ENCODE measurements around the gene CD38.
"Not testable (repeated sequence)": the region's sequence is repeated elsewhere in the genome, so short reads cannot be mapped to it uniquely, and the experiment has no call there.

CD38 gene

DNA sequence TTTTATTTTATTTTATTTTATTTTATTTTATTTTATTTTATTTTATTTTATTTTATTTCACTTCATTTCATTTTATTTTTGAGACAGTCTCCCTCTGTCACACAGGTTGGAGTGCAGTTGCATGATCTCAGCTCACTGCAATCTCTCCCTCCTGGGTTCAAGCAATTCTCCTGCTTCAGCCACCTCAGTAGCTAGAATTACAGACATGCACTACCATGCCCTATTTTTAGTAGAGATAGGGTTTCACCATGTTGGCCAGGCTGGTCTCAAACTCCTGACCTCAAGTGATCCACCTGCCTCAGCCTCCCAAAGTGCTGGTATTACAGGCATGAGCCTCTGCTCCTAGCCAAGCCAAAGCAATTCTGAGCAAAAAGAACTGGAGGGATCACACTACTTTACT is 24.4 kb downstream of the CD38 start:
- DNase-seq, result not testable (repeated sequence)

DNA sequence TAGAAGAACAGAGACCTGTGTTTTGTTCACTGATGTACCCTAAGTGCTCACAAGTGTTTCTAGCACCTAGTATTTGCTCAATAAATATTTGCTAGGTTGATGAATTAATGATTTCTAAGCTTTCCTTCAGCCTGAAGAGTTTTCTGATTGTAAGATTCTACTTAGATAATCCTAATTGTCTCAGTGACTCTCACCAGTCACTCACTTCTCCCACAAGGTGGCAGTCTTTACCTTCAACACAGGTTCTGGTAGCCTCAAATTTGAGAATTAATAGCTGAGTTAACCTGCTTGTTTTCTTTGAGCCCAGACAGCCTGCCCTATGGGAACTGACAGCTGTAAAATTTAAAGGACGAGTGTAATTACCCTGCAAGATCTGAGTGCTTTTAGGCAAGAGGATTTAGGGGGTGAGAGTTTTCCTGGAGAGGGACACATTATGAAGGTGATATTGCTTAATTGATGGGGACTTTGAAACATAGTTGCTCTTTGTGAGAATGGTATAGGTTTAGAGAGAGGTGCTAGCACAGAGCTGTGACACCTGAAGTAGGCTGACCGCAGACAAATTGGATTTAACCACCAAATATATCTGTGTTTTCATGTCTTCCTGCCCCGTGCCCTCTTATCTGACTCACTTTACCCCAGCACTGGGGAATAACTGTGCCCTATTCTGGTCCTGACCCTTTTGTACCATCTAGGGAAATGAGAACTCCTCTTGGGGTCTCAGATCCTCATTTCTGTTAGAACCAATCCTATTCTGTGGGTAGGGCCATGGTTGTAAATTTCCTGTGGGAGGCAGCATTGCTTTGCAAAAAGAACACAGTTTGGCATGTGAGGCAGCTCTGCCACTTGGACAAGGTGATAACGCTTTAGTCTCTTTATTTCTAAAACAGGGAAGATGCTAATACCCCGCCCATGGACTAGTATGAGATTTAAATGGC is 27.7 kb downstream of the CD38 start:
- peak; percentile 16 to 23 for DNase-seq

DNA sequence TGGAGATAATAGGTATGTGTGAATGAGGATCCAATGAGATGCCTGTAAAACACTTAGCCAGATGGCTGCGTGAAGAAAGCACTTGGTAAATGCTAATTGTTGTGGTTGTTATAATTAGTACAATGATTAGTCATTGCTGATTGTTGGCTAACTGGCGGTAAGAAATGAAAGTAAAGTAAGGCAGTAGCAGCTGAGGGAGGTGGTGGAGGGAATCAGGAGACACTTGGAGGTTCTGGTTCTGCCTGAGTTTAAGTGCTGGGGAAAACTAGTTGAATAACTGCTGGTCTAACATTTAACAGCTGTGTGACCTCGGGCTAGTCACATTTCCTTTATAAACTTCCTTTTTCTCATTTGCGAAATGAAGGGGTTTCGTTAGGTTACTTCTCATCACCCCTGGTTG is 30.9 kb downstream of the CD38 start:
- DNase-seq, result no peak

DNA sequence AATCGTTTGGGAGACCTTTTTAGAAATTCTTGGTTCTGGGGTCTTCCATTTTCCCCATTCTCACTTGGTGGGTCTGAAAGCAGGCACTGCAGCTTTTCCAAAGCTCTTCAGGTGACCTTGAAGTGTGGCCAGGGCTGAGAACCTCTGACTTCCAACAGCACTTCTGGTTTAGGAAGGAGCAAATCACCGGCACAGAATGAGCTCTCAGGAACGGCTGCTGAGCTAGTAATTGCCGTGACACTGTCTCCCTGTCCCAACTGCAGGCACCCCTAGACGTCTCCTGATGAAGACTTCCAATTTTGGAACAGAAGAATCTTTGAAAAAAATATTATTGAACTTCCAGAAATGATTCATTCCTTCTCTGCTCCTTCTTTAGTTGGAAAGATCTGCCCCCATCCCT is 31.3 kb downstream of the CD38 start:
- no peak for DNase-seq

DNA sequence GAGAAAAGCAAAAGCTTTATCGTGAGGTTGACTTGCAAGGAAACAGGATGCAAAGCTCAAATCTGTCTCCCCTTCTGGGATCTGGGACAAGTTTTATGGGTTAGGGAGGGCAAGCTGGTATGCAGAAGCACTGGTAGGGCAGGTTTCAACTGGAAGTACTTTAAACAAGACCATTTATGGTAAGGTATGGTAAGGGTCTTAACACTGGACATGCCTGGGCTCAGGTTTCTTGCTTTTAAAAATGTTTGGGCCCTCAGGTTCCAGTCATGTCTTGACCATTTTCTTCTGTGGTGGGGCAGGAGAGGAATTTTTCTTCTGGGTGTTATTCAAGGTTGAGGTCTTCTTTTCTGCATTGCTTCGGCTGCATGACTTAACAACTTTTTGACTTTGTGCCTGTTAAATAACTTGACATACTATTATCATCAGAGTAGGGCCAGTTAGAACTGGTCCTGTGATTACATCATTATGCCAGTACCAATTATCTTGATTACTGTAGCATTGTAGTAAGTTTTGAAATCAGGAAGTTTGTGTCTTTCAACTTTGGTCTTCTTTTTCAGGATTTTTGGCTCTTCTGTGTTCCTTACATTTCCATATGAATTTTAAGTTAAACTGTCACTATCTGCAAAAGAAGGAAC is 33.7 kb downstream of the CD38 start:
- DNase-seq, result no peak

DNA sequence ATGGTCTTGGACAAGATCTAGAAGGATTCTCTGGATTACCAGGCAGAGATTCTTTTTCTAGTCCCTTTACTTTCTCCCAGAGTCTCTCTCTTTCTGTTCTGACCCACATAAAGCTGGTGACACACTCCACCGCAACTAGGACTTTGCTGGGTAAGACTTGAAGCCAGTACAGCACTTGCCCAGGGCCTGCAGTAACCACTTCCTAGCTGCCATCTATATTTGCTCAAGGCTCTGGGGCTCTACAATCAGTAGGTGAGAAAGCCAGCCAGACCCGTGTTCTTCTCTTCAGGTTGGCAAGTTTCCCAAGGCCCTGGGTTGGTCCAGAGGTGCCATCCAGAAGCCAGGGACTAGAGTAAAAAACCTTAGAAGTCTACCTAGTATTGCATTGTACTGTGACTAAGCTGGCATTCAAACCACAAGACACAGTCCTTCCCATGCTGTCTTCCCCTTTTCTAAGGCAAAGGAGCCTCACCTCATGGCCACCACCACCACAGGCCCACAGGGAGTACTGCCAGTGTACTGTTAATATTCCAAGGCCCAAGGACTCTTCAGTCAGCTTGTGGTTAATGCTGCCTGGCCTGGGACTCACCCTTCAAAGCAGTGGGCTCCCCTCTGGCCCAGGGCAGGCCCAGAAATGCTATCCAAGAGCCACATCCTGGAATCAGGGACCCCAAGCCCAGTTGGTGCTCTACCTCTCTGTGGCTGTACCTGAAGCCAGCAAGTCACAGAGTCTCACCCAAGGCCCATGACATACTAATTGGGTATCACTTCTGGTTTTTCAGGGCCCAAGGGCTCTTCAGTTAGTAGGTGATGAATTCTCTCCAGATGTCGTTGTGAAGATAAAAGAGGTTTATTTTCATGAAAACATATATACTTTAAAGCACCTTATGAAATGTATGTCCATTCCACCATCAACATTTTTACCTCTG is 54.7 kb downstream of the CD38 start:
- DNase-seq, result no peak

DNA sequence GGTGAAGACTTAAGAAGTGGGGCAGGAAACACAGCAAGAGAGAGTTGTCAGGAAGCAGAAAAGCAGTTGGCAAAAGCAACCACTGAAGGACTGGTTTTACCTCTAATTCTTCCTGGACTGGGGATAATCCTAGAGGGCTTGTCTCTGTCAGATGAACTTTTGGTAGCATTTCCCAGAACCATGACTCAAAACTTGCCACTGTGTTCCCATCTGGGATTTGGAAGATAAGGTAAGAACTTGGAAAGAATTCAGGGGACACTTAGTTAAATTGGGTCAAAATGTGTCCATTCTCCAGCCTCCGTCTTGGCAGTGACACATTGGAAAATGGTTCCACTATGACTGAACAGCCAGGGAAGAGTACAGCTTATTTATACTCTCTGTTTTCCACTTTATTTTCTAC is 55.7 kb downstream of the CD38 start:
- no peak for DNase-seq

DNA sequence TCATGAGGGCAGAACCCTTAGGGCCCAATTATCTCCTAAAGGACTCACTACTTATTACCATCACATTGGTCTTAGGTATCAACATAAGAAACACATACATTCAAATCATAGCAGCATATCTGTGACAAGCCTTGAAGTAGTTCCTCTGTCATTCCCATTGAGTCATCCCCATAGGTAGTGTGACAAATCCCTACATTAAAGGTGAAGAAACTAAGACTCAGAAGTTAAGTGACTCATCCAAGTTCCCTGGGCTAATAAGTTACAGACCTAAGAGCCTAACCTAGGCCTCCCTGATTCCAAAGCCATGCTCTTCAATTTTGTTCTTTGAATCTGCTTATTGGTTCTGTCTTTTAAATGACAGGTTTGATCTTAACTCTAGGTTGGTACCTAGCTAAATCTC is 58.2 kb downstream of the CD38 start:
- no peak for DNase-seq

DNA sequence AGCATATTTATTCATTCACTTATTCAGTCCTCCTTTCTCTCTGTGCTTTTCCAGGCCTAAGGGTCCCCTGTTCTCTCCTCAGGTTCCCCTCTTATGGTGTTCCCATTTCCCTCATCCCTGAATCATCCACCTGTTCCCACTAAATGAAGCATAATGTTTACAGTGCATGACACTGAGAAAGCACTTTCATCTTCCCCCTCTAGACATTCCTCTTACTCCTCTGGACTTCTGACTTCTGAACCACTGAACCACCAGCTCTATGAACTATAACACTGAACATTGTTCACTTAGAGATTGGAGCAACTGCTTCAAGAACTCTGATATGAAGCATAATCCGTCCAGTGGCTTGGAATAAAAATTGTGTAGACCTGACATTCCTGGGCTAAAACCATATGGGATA is 59.5 kb downstream of the CD38 start:
- no peak for DNase-seq

DNA sequence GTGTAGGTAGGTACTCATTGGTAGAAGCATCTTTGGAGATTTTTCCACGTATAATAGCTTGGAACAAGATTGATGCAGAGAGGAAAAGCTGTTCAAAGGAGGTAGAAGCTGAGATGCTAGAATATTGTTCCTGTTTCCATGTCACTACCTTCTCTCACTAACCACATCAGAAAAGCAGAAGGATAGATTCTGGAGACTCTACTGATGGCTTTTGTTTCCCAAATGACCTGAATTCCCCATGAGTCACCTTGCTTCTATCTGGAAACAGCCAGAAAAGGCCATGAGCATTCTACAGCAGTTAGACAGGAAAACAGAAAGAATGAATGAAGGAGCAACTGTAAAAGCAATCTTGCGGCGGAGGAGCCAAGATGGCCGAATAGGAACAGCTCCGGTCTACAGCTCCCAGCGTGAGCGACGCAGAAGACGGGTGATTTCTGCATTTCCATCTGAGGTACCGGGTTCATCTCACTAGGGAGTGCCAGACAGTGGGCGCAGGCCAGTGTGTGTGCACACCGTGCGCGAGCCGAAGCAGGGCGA is 63.1 kb downstream of the CD38 start:
- DNase-seq, result not testable (repeated sequence)

DNA sequence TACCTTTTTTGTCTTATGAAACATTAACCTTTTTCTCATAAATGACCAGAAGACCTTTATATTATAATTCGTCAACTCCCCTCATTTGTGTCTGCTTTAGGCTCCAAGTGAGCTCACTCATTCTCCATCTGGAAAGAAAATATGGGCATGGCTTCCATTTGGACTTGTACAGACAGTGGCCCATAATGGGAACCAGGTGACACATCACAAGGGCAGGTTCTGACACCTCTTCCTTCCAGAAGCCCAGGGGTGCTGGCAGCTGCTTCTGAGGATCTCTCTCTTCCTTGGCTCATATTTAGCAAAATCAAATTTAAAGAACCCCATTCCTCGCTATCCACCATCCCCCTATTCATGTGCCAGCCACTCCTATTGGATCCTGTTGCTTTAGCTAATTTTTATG is 69.6 kb downstream of the CD38 start:
- DNase-seq, result no peak

DNA sequence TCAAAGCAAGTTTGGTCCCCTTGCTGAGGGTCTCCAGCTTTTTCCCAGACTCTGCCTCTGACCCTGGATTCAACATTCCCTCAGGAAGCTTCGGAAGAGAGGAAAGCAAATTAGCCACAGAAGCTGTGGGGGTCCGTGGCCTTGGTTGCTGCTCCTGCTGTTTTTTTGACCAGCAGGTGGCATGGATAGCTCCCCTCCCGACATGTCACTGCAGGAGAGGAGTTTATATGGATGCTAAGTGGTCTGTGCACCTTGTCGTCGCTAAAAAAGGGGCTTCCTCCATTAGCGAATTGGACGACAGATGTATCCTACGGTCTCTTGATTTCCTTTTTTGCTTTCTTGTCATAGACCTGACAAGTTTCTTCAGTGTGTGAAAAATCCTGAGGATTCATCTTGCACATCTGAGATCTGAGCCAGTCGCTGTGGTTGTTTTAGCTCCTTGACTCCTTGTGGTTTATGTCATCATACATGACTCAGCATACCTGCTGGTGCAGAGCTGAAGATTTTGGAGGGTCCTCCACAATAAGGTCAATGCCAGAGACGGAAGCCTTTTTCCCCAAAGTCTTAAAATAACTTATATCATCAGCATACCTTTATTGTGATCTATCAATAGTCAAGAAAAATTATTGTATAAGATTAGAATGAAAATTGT is 70.2 kb downstream of the CD38 start:
- no peak for DNase-seq

DNA sequence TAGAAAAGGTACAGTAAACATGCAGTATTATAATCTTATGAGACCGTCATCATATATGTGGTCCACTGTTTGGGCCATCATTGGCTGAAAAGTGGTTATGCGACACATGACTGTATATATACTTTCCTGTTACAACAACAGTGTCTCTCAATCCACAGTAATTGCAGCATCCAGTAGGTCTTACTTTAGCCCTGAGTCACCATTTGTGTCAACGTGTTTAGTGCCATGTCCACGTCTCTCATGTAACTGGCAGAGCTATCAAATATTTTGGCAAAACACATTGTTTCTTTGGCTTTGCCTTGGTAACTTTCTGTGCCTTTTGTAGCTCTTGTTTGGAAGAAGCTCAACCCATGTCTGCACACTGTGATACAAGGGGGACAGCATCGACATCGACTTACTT is 73.8 kb downstream of the CD38 start:
- DNase-seq, result no peak

DNA sequence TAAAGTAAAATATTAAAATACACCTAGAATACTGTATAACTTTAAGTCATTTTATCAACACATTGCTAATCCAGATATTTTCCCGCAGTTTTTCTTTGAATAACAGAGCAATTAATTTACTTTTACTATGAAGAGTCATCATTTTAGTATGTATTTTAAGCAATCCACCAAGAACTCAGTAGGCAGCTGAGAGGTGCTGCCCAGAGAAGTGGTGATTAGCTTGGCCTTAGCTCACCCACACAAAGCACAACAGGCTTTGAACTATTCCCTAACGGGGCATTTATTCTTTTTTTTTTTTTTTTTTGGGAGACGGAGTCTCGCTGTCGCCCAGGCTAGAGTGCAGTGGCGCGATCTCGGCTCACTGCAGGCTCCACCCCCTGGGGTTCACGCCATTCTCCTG is 74.4 kb downstream of the CD38 start:
- no peak for DNase-seq

DNA sequence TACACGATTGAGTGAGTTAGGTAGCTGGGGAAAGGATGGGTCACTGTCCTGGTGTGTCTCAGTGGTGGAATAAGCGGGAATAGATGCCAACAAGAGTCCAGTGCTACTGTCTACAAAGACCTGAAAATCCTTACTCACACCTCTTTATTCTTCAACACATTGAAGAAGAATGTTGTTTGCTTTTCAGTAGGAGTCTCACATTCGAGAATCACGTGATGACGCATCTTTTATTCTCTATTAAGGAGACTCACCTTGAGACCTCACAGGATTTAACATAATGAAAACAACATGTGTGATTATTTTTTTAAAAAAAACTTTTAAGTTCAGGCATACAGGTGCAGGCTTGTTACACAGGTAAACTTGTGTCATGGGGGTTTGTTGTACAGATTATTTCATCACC is 75.2 kb downstream of the CD38 start:
- no peak for DNase-seq

DNA sequence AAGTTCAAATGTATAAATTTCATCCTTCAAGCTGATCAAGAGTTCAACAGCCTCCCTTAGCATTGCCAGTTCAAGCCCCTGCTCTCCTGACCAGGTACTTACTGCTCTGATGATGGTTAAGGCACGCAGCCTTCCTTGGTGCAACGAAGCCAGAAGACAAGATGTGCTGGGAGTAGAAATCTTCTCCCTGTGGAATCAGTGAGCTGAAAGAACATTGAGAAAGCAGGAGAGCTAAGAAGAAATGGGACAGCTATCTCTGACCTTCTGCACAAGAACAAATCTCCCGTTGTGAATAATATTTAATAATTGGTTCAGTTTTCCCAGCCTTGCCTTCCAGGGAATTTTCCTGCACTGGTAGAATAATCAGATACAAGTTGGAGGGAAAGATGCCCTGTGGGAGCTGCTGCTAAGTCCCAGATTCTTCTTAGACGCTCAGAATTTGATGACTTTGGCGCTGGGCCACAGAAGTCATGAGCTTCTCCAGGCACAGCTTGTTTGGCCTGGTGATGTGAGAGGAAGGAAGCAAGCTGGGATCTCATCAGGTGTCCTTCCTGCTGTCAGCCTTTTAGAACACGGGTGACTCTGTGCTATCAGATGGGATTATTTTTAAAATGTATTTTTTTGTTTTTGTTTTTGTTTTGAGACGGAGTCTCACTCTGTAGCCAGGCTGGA is 77.8 kb downstream of the CD38 start:
- no peak for DNase-seq

DNA sequence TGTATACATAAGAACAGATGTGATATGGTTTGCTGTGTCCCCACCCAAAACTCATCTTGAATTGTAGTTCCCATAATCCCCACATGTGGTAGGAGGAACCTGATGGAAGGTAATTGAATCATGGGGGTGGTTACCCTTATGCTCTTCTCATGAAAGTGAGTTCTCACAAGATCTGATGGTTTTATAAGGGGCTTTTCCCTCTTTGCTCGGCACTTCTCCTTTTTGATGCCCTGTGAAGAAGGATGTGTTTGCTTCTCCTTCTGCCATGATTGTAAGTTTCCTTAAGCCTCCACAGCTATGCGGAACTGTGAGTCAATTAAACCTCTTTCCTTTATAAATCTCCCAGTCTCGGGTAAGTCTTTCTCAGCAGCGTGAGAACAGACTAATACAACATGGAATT is 83.1 kb downstream of the CD38 start:
- DNase-seq, result not testable (repeated sequence)

DNA sequence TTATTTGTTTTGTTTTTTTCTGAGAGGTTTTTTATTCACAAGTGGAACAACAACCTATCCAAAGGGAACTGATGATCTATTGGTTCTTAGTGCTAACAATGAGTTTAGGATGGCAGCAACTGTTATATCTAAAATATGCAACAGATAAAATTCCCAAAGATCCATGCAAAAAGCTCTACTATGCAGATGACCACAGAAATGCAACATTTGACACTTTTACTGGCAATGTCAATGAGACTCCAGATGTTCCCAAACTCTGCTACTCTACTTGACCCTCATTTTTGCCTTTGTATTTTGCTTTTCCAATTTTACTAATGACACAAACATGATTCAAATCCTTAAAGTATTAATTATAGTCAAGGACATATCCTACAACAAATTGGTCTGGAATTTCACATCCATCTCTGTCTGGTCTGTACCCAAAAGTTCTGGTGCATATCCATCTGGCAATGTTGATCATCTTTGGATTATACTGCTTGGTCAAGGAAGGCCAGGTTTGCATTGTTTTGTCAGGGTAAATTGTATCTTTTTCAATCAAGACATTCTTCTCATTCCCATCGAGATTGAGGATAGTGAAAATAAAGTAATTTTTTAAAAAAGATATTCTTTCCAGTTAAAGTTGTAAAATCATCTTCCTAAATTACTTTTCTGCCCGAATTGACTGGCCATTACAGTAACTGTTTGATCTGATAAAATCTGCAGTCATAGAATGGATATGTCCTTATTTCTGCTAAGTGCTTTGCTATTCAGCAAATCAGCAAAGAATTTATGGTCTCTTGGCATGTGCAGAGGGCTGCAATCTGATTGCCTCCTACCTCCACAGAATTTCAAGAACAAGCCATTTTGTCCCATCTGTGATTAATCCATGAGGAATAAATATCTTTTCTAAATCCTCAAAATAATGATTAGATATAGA is 86.8 kb downstream of the CD38 start:
- DNase-seq, result no peak

DNA sequence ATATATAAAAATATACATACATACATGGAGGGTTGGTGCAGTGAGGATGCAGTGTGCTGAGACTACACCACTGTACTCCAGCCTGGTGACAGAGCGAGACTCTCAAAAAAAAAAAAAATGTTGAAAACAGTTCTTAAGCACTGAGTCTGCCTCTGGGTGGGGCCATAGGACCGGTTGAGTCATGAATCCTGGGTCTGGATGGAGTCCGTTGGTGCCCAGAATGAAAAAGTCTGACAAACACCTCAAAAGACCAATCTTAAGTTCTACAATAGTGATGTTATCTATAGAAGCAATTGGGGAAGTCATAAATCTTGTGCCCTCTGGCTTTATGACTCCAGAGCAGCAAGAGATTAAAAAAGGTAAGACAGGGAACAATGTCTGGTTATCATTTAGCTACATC is 90.0 kb downstream of the CD38 start:
- DNase-seq, result no peak

DNA sequence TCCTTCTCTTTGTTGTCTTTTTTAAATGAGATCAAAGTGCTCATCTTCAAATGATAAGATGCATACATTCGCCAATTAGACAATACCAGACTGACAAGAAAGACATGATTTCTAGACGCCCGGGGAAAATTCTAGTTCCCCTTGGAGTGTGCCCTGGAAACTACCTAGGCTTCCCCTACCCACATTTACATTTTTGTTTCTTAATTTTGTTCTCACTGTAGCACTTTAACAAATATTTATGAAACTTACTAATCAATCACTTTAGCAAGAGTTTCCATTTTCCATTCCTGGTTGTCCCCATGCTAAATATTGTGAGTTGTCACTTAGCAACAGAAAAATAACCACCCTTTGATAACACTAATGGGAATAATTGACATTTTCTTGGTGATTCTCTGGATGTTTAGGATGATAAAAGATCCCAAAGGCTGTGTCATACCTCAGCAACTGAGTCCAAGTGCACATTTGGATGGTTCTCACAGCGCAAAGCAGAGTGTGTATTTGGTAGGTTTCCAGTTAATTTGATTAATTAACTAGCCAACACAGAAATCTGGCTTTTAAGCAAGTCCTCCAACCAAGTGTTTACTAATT is 90.8 kb downstream of the CD38 start:
- DNase-seq, result no peak
